ENCODE measurements around the gene CDKN2AIP. TPM values are rescaled to one million over a fixed set of nuclear protein-coding genes. Genes with fewer than 3 reads are reported as not detected.
A peak's percentile ranks its signal among the peaks of the same experiment; 100 is the strongest.

Gene CDKN2AIP
- total and polyA plus RNA-seq, 7 donors = 12.9 to 35.0 (median 17.7) TPM

GRCh38 chr4:183407128-183407585, 37.3 kb upstream of the CDKN2AIP start:
- TF ChIP-seq POLR2A (IDR thresholded peaks at IDR 0.05) = no peak
- no peak for TF ChIP-seq POLR2AphosphoS5 (IDR thresholded peaks at IDR 0.05)
- TF ChIP-seq, protein P1, sequence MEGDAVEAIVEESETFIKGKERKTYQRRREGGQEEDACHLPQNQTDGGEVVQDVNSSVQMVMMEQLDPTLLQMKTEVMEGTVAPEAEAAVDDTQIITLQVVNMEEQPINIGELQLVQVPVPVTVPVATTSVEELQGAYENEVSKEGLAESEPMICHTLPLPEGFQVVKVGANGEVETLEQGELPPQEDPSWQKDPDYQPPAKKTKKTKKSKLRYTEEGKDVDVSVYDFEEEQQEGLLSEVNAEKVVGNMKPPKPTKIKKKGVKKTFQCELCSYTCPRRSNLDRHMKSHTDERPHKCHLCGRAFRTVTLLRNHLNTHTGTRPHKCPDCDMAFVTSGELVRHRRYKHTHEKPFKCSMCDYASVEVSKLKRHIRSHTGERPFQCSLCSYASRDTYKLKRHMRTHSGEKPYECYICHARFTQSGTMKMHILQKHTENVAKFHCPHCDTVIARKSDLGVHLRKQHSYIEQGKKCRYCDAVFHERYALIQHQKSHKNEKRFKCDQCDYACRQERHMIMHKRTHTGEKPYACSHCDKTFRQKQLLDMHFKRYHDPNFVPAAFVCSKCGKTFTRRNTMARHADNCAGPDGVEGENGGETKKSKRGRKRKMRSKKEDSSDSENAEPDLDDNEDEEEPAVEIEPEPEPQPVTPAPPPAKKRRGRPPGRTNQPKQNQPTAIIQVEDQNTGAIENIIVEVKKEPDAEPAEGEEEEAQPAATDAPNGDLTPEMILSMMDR (IDR thresholded peaks at IDR 0.05) = peak; percentile 66 to 97 (median 84)
- TF ChIP-seq EP300 (IDR thresholded peaks at IDR 0.05) = no peak
- no peaks in the 10 kb centered on the region for H3K36me3 ChIP-seq
- 0 to 1% methylated on average over 32 of the region's 32 CpGs for WGBS, 2 donors
- intact Hi-C loops (cut with DNase I) = loop anchor here (10.0 kb wide), 1 partner anchor 482 kb away; no protein-coding TSS in a partner anchor
- peak; percentile 84 for DNase-seq
- peak overlapping the region; percentile 51 to 60 (median 55) for H3K27ac ChIP-seq
- H3K9me3 ChIP-seq = no peaks in the 10 kb centered on the region
- H3K27me3 ChIP-seq = no peaks in the 10 kb centered on the region
- H3K4me3 ChIP-seq = peak overlapping the region; percentile 36 to 52 (median 45)
- peaks cover 0 to 8% (median 0%) of the 10 kb centered on the region in 4 donors for H3K4me1 ChIP-seq

GRCh38 chr4:183407635-183408464, 36.6 kb upstream of the CDKN2AIP start:
- Histone ChIP-seq H3K27ac (peak overlapping the region; percentile 51 to 60 (median 55)), H3K4me1 (peaks cover 0 to 8% (median 0%) of the 10 kb centered on the region in 4 donors), H3K9me3 (no peaks in the 10 kb centered on the region), H3K36me3 (no peaks in the 10 kb centered on the region), H3K27me3 (no peaks in the 10 kb centered on the region), H3K4me3 (peak overlapping the region; percentile 36 to 52 (median 45))
- DNase-seq = peak; percentile 46
- TF ChIP-seq POLR2AphosphoS5 (IDR thresholded peaks at IDR 0.05) (no peak), EP300 (IDR thresholded peaks at IDR 0.05) (no peak), POLR2A (IDR thresholded peaks at IDR 0.05) (no peak)
- TF ChIP-seq, protein P1 (IDR thresholded peaks at IDR 0.05) = no peak
- intact Hi-C loops (cut with DNase I) = loop anchor here (10.0 kb wide), 1 partner anchor 483 kb away; no protein-coding TSS in a partner anchor
- WGBS, 2 donors = 56 to 67% methylated on average over 8 of the region's 8 CpGs

GRCh38 chr4:183408796-183409195, 35.6 kb upstream of the CDKN2AIP start:
- peaks cover 0 to 8% (median 0%) of the 10 kb centered on the region in 4 donors for H3K4me1 ChIP-seq
- H3K9me3 ChIP-seq = no peaks in the 10 kb centered on the region
- no peak overlapping the region for H3K27ac ChIP-seq
- intact Hi-C loops (cut with DNase I) = loop anchor here (10.0 kb wide), 1 partner anchor 484 kb away; no protein-coding TSS in a partner anchor
- TF ChIP-seq POLR2A (IDR thresholded peaks at IDR 0.05) = no peak
- TF ChIP-seq POLR2AphosphoS5 (IDR thresholded peaks at IDR 0.05) = no peak
- TF ChIP-seq EP300 (IDR thresholded peaks at IDR 0.05) = no peak
- TF ChIP-seq, protein P1 (IDR thresholded peaks at IDR 0.05) = no peak
- WGBS, 2 donors = 22 to 52% methylated on average over 8 of the region's 8 CpGs
- DNase-seq = peak; percentile 53
- H3K27me3 ChIP-seq = no peaks in the 10 kb centered on the region
- H3K36me3 ChIP-seq = no peaks in the 10 kb centered on the region
- H3K4me3 ChIP-seq = no peak overlapping the region

- peak; percentile 14 for DNase-seq
- 71 to 85% methylated on average over 4 of the region's 4 CpGs for WGBS, 2 donors
- no peaks in the 10 kb centered on the region for H3K9me3 ChIP-seq
- H3K4me3 ChIP-seq = no peak overlapping the region
- no peaks in the 10 kb centered on the region for H3K27me3 ChIP-seq
- no peaks in the 10 kb centered on the region for H3K36me3 ChIP-seq
- TF ChIP-seq EP300 (IDR thresholded peaks at IDR 0.05) (no peak), POLR2AphosphoS5 (IDR thresholded peaks at IDR 0.05) (no peak), POLR2A (IDR thresholded peaks at IDR 0.05) (no peak)
- TF ChIP-seq, protein P1 (IDR thresholded peaks at IDR 0.05) = no peak
- H3K4me1 ChIP-seq = peaks cover 0 to 8% (median 0%) of the 10 kb centered on the region in 4 donors
- no peak overlapping the region for H3K27ac ChIP-seq
- intact Hi-C loops (cut with DNase I) = loop anchor here (10.0 kb wide), 1 partner anchor 485 kb away; no protein-coding TSS in a partner anchor
Measured at GRCh38 chr4:183409483-183409882, 35.0 kb upstream of the CDKN2AIP start.
